Neutrophil (primary cell): Measurements from ENCODE around the gene PODNL1.

Source experiments
- H3K27ac ChIP-seq: fragments of 200-600 bp; sonication (generic); 2 replicates; pipeline ENCODE4 v1.5.1; 2016; ENCODE audit warnings: mild to moderate bottlenecking, moderate library complexity
- H3K27me3 ChIP-seq: fragments of 200-600 bp; sonication (generic); 2 replicates; pipeline ENCODE4 v1.6.0; 2016; ENCODE audit warnings: mild to moderate bottlenecking
- H3K36me3 ChIP-seq: fragments of 200-600 bp; sonication (generic); 2 replicates; pipeline ENCODE4 v1.5.1; 2017
- H3K4me1 ChIP-seq, 2 experiments: fragments of 200-600 bp in 1 of 2; sonication (generic) in 1 of 2; 1 replicate in 1 of 2; 2 replicates in 1 of 2; pipeline versions ENCODE4 v1.5.1 to v1.6.1; 2013 to 2016; ENCODE audit warnings: low read depth in 1 of 2, low read length in 1 of 2, mild to moderate bottlenecking in 1 of 2, moderate library complexity in 1 of 2; ENCODE audit not compliant: control insufficient read depth in 1 of 2, insufficient read depth in 1 of 2
- H3K4me3 ChIP-seq, 2 experiments: fragments of 200-600 bp in 1 of 2; sonication (generic) in 1 of 2; 1 replicate in 1 of 2; 2 replicates in 1 of 2; pipeline ENCODE4 v1.5.1; 2013 to 2016; ENCODE audit warnings: low read depth in 1 of 2, low read length in 1 of 2, mild to moderate bottlenecking in 1 of 2, moderate library complexity in 1 of 2
- H3K9me3 ChIP-seq: fragments of 200-600 bp; sonication (generic); 2 replicates; pipeline ENCODE4 v1.5.1; 2016
- CTCF ChIP-seq: fragments of 200-600 bp; sonication (generic); IDR thresholded peaks from 2 replicates; pipeline ENCODE4 v1.5.1; 2016; ENCODE audit warnings: antibody characterized with exemption

The PODNL1 gene

GRCh38 chr19:13984875-13985741 lies 46.9 kb upstream of the PODNL1 start:
- H3K27me3 ChIP-seq: peaks cover under 1% of the 10 kb centered on the region
- H3K4me3 ChIP-seq: no peak overlapping the region
- peaks cover 44% of the 10 kb centered on the region for H3K36me3 ChIP-seq
- no peaks in the 10 kb centered on the region for H3K9me3 ChIP-seq
- H3K27ac ChIP-seq: peak overlapping the region; percentile 3
- no peak for TF ChIP-seq CTCF
- peaks cover 24 to 26% of the 10 kb centered on the region in 2 experiments for H3K4me1 ChIP-seq

GRCh38 chr19:13984186-13984585 lies 46.0 kb upstream of the PODNL1 start:
- Histone ChIP-seq H3K4me1 (peaks cover 30 to 32% of the 10 kb centered on the region in 2 experiments), H3K36me3 (peaks cover 41% of the 10 kb centered on the region), H3K4me3 (no peak overlapping the region), H3K9me3 (no peaks in the 10 kb centered on the region), H3K27ac (no peak overlapping the region), H3K27me3 (peaks cover 10% of the 10 kb centered on the region)
- no peak for TF ChIP-seq CTCF

- H3K4me1 ChIP-seq: peaks cover 34 to 39% of the 10 kb centered on the region in 2 experiments
- peaks cover 18% of the 10 kb centered on the region for H3K27me3 ChIP-seq
- peaks cover 40% of the 10 kb centered on the region for H3K36me3 ChIP-seq
- no peaks in the 10 kb centered on the region for H3K9me3 ChIP-seq
- no peak for TF ChIP-seq CTCF
- H3K27ac ChIP-seq: no peak overlapping the region
- no peak overlapping the region for H3K4me3 ChIP-seq
Measured at GRCh38 chr19:13983213-13983889, 45.1 kb upstream of the PODNL1 start.

GRCh38 chr19:13982773-13983172 lies 44.6 kb upstream of the PODNL1 start:
- peaks cover 42% of the 10 kb centered on the region for H3K36me3 ChIP-seq
- no peak for TF ChIP-seq CTCF
- H3K27me3 ChIP-seq: peaks cover 24% of the 10 kb centered on the region
- no peak overlapping the region for H3K4me3 ChIP-seq
- H3K27ac ChIP-seq: no peak overlapping the region
- H3K9me3 ChIP-seq: no peaks in the 10 kb centered on the region
- H3K4me1 ChIP-seq: peaks cover 31 to 36% of the 10 kb centered on the region in 2 experiments

GRCh38 chr19:13981988-13982501 lies 43.8 kb upstream of the PODNL1 start:
- H3K4me1 ChIP-seq: peaks cover 24 to 29% of the 10 kb centered on the region in 2 experiments
- no peak for TF ChIP-seq CTCF
- no peak overlapping the region for H3K4me3 ChIP-seq
- no peaks in the 10 kb centered on the region for H3K9me3 ChIP-seq
- H3K36me3 ChIP-seq: peaks cover 44% of the 10 kb centered on the region
- H3K27ac ChIP-seq: no peak overlapping the region
- H3K27me3 ChIP-seq: peaks cover 26% of the 10 kb centered on the region
